ENCODE data around the gene MIAT. TPM values are rescaled to one million over a fixed set of nuclear protein-coding genes. Genes with fewer than 3 reads are reported as not detected.
A peak's percentile ranks its signal among the peaks of the same experiment; 100 is the strongest.

The MIAT gene
- total and polyA plus RNA-seq, 9 of the 15 experiments (the other 6 are each of a cell fraction or from before 2014, with no cell fraction given): 0.03 to 0.93 (median 0.34) TPM

DNA sequence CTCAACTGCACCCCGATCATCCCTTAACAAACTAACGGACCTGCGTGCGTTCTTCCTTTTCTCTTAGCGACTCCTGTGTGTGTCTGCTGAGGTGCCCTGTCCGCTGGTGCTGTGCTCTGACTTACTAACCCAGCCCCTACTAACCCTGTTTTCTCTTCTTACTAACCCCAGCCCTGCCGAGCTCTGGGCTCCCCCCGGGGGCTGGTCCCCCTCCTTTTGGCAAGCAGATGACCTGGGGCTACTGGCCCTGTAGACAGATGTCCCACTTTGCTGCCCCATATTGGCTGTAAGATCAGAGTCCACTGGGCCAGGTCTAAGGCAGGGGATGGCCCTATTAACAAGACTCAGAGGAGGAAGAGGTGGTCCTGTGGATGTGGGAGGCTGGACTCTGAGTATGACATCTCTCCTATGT, 14.7 kb downstream of the MIAT start:
- ChIA-PET POLR2A (interaction anchor here (0.7 to 1.3 kb wide), 3 partner anchors 160 to 194 kb away, joined by 3 to 6 read pairs (median 3); partner anchors contain the start of genes HPS4, SRRD and TFIP11), CTCF (ENCODE audit: low intra/inter-chr PET ratio) (no interaction called here)
- Histone ChIP-seq H3K9me3 (replicated peaks; ENCODE audit: control insufficient read depth, insufficient read depth, low read depth, low read length) (no peaks in the 10 kb centered on the region), H3K4me2 (ENCODE audit: insufficient read depth, low read length) (peak overlapping the region; percentile 92), H2AFZ (ENCODE audit: low read depth, low read length) (peak overlapping the region; percentile 95), H3K27ac (ENCODE audit: extremely low read depth, low read depth, low read length) (peak overlapping the region; percentile 98), H3K9me1 (ENCODE audit: control insufficient read depth, insufficient read depth, low read length) (no peaks in the 10 kb centered on the region), H4K20me1 (replicated peaks; ENCODE audit: control insufficient read depth, insufficient read depth, low read length) (no peaks in the 10 kb centered on the region), H3K4me3 (peak overlapping the region; percentile 85), H3K9ac (ENCODE audit: insufficient read depth in 1 of 2, low read depth in 2 of 2, low read length in 2 of 2) (peak overlapping the region in 1 of 2 experiments; percentile 93; a peak in 1 of 4 replicates), H3K27me3 (ENCODE audit: control insufficient read depth in 2 of 2, insufficient read depth in 2 of 2, low read length in 2 of 2) (no peaks in the 10 kb centered on the region), H3K4me1 (replicated peaks in 1 of 2; ENCODE audit: control insufficient read depth in 2 of 2, insufficient read depth in 2 of 2, low read length in 2 of 2) (peaks cover 24 to 26% of the 10 kb centered on the region in 2 experiments), H3K79me2 (ENCODE audit: control insufficient read depth, insufficient read depth, low read length) (peaks cover 31% of the 10 kb centered on the region), H3K36me3 (ENCODE audit: control insufficient read depth, insufficient read depth, low read length) (no peaks in the 10 kb centered on the region)
- in situ Hi-C loops (cut with MboI) (no loop called here), intact Hi-C loops (cut with micrococcal nuclease) (no loop called here)
- WGBS (ENCODE audit: insufficient coverage, low coverage, missing lambda C conversion rate): 84% methylated on average over 6 of the region's 8 CpGs
- TF ChIP-seq CBX3 (IDR thresholded peaks at IDR 0.05; ENCODE audit: borderline replicate concordance in 1 of 2, low read length in 2 of 2): no peak
- no peak for TF ChIP-seq KAT8 (IDR thresholded peaks at IDR 0.05; ENCODE audit: low read depth)
- BruUV-seq (replicated peaks): no TSS peak
- no peak for FAIRE-seq
- ATAC-seq: no peak; the same call in 1 of the 3 replicates
- DNase-seq (ENCODE audit: extremely low read depth in 1 of 4, low spot score in 3 of 4): peak in 2 of 4 experiments; percentile 12 to 16

DNA sequence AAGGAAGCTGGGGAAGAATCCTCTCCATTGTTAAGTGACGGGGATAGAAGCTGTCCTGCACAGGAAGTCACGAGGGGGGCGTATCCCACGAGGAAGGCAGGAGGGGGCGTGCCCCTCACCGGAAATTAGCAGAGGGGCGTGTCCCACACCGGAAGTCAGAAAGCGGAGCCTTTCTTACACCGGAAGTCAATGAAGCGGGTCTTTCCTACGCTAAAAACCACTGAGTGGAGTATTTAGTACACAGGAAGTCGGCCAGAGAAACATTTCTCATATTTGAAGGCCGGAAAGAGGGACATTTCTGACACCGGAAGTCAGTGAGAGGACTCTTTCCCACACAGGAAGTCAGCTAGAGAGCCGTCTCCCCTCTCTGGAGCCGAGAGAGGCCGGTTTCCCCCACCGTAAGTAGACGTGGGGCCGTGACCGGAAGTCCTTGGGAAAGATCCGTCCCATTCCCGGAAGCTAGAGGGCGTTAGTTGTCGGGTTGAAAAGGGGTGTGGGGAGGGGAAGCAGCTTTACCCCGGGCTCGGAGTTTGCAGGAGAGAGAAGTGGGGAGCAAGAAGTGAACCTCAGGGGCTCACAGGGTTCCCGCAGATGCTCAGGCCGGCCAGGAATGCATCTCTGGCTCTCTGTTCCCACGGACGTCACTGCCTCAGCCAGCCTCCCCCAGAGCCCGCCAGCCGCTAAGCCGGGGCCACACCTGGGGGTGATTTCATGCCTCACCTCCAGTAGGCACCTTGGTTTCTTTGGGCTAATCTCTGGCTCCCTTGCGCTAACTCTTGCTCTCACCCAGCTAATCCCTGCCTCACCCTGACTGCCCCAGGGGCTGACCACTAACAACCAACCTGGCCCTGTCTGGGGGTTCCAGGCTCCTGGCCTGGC, 15.4 kb downstream of the MIAT start:
- ChIA-PET POLR2A (interaction anchor here (0.7 to 1.3 kb wide), 7 partner anchors 10 to 658 kb away, joined by 3 to 6 read pairs (median 3); partner anchors contain the start of genes HPS4, SRRD and TFIP11), CTCF (ENCODE audit: low intra/inter-chr PET ratio) (no interaction called here)
- Histone ChIP-seq H3K9me3 (replicated peaks; ENCODE audit: control insufficient read depth, insufficient read depth, low read depth, low read length) (no peaks in the 10 kb centered on the region), H3K27ac (ENCODE audit: extremely low read depth, low read depth, low read length) (peak overlapping the region; percentile 98), H3K4me1 (replicated peaks in 1 of 2; ENCODE audit: control insufficient read depth in 2 of 2, insufficient read depth in 2 of 2, low read length in 2 of 2) (peaks cover 24 to 26% of the 10 kb centered on the region in 2 experiments), H3K9ac (ENCODE audit: insufficient read depth in 1 of 2, low read depth in 2 of 2, low read length in 2 of 2) (peak overlapping the region; percentile 93 to 97), H4K20me1 (replicated peaks; ENCODE audit: control insufficient read depth, insufficient read depth, low read length) (no peaks in the 10 kb centered on the region), H3K9me1 (ENCODE audit: control insufficient read depth, insufficient read depth, low read length) (no peaks in the 10 kb centered on the region), H3K36me3 (ENCODE audit: control insufficient read depth, insufficient read depth, low read length) (no peaks in the 10 kb centered on the region), H3K4me2 (ENCODE audit: insufficient read depth, low read length) (peak overlapping the region; percentile 92), H3K79me2 (ENCODE audit: control insufficient read depth, insufficient read depth, low read length) (peaks cover 31% of the 10 kb centered on the region), H3K4me3 (peak overlapping the region; percentile 85), H3K27me3 (ENCODE audit: control insufficient read depth in 2 of 2, insufficient read depth in 2 of 2, low read length in 2 of 2) (no peaks in the 10 kb centered on the region), H2AFZ (ENCODE audit: low read depth, low read length) (peak overlapping the region; percentile 95)
- BruUV-seq (replicated peaks): TSS peak; percentile 69
- WGBS (ENCODE audit: insufficient coverage, low coverage, missing lambda C conversion rate): 1% methylated on average over 30 of the region's 36 CpGs
- in situ Hi-C loops (cut with MboI): no loop called here
- DNase-seq (ENCODE audit: extremely low read depth in 1 of 4, low spot score in 3 of 4) (peak; percentile 82 to 93 (median 86)), FAIRE-seq (peak; percentile 96), ATAC-seq (peak; percentile 92)
- intact Hi-C loops (cut with micrococcal nuclease): no loop called here
- TF ChIP-seq SMAD2 (IDR thresholded peaks at IDR 0.05; ENCODE audit: low read depth, low read length) (no peak), GATAD2B (IDR thresholded peaks at IDR 0.05; ENCODE audit: borderline replicate concordance) (no peak), ZFPM2 (CRISPR knock-in tag; IDR thresholded peaks at IDR 0.05) (no peak), CREM (IDR thresholded peaks at IDR 0.05; ENCODE audit: low read depth) (peak; percentile 54), FOXA1 (IDR thresholded peaks at IDR 0.05; ENCODE audit: borderline replicate concordance) (no peak), PRPF4 (IDR thresholded peaks at IDR 0.05; ENCODE audit: insufficient read depth, low read depth, low read length, poor library complexity, severe bottlenecking) (no peak), HSF4 (CRISPR knock-in tag; IDR thresholded peaks at IDR 0.05; ENCODE audit: borderline replicate concordance) (no peak), NCOA4 (IDR thresholded peaks at IDR 0.05; ENCODE audit: partially characterized antibody) (no peak), NCOR1 (IDR thresholded peaks at IDR 0.05) (0 out of 2 replicates have a peak, but pooled peaks have one; percentile 8)
- TF ChIP-seq, protein P1, sequence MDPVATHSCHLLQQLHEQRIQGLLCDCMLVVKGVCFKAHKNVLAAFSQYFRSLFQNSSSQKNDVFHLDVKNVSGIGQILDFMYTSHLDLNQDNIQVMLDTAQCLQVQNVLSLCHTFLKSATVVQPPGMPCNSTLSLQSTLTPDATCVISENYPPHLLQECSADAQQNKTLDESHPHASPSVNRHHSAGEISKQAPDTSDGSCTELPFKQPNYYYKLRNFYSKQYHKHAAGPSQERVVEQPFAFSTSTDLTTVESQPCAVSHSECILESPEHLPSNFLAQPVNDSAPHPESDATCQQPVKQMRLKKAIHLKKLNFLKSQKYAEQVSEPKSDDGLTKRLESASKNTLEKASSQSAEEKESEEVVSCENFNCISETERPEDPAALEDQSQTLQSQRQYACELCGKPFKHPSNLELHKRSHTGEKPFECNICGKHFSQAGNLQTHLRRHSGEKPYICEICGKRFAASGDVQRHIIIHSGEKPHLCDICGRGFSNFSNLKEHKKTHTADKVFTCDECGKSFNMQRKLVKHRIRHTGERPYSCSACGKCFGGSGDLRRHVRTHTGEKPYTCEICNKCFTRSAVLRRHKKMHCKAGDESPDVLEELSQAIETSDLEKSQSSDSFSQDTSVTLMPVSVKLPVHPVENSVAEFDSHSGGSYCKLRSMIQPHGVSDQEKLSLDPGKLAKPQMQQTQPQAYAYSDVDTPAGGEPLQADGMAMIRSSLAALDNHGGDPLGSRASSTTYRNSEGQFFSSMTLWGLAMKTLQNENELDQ (CRISPR knock-in tag; IDR thresholded peaks at IDR 0.05; ENCODE audit: borderline replicate concordance): no peak
